GM23338 (cell line): ENCODE measurements around the gene EMSY. TPM values are rescaled to one million over a fixed set of nuclear protein-coding genes. Genes with fewer than 3 reads are reported as not detected.

Experiments used
- ATAC-seq: fragments of 200-7000 bp; cut with Tn5 transposase; 3 replicates; pipeline ENCODE4 v1.9.1; 2020
- DNase-seq: peaks from one replicate; pipeline ENCODE4 v3.0.0-alpha.2; 2015; ENCODE audit warnings: low spot score
- H2AFZ ChIP-seq: fragments of 200-600 bp; sonication (generic); 2 replicates; pipeline ENCODE4 v1.8.0; 2016; ENCODE audit warnings: antibody characterized with exemption, mild to moderate bottlenecking, moderate library complexity
- H3F3A ChIP-seq: fragments of 200-600 bp; sonication (generic); replicated peaks from 2 replicates; pipeline ENCODE4 v1.8.0; 2017; ENCODE audit warnings: antibody characterized with exemption, mixed run types, low read depth
- H3K27ac ChIP-seq: fragments of 200-600 bp; sonication (generic); 2 replicates; pipeline ENCODE4 v1.6.1; 2016; ENCODE audit warnings: low read depth
- H3K27me3 ChIP-seq: fragments of 200-600 bp; sonication (generic); 2 replicates; pipeline ENCODE4 v1.8.0; 2016; ENCODE audit warnings: mild to moderate bottlenecking, mixed run types, moderate library complexity; ENCODE audit not compliant: insufficient read depth
- H3K36me3 ChIP-seq: fragments of 200-600 bp; sonication (generic); 2 replicates; pipeline ENCODE4 v1.8.0; 2016; ENCODE audit warnings: mild to moderate bottlenecking; ENCODE audit not compliant: insufficient read depth
- H3K4me1 ChIP-seq: fragments of 200-600 bp; sonication (generic); 2 replicates; pipeline ENCODE4 v1.8.0; 2016; ENCODE audit warnings: mild to moderate bottlenecking, moderate library complexity; ENCODE audit not compliant: insufficient read depth
- H3K4me2 ChIP-seq: fragments of 200-600 bp; sonication (generic); 2 replicates; pipeline ENCODE4 v1.7.1; 2017; ENCODE audit warnings: mixed run types
- H3K4me3 ChIP-seq: fragments of 200-600 bp; sonication (generic); 2 replicates; pipeline ENCODE4 v1.6.1; 2016; ENCODE audit warnings: mixed run types
- H3K79me2 ChIP-seq: fragments of 200-600 bp; sonication (generic); replicated peaks from 2 replicates; pipeline ENCODE4 v1.8.0; 2017; ENCODE audit warnings: mild to moderate bottlenecking; ENCODE audit not compliant: insufficient read depth
- H3K9me2 ChIP-seq: fragments of 200-600 bp; sonication (generic); 2 replicates; pipeline ENCODE4 v1.8.0; 2017; ENCODE audit not compliant: insufficient read depth
- H4K20me1 ChIP-seq: fragments of 200-600 bp; sonication (generic); replicated peaks from 2 replicates; pipeline ENCODE4 v1.8.0; 2017; ENCODE audit warnings: mild to moderate bottlenecking; ENCODE audit not compliant: insufficient read depth
- H3K27ac Mint-ChIP-seq: 2 replicates; pipeline ENCODE4 v1.8.0; 2020; ENCODE audit warnings: inconsistent platforms, mild to moderate bottlenecking, moderate library complexity, mixed read lengths
- H3K27me3 Mint-ChIP-seq: 3 replicates; pipeline ENCODE4 v1.8.0; 2022; ENCODE audit warnings: low read depth, mild to moderate bottlenecking, moderate library complexity, mixed read lengths, inconsistent platforms; ENCODE audit not compliant: insufficient read depth, poor library complexity
- H3K36me3 Mint-ChIP-seq: 3 replicates; pipeline ENCODE4 v1.8.0; 2021; ENCODE audit warnings: low read depth, mild to moderate bottlenecking, inconsistent platforms, moderate library complexity, mixed read lengths
- H3K4me1 Mint-ChIP-seq: 3 replicates; pipeline ENCODE4 v1.8.0; 2020; ENCODE audit warnings: mild to moderate bottlenecking, inconsistent platforms, mixed read lengths
- H3K4me3 Mint-ChIP-seq: 3 replicates; pipeline ENCODE4 v1.8.0; 2021; ENCODE audit warnings: moderate library complexity, mild to moderate bottlenecking, inconsistent platforms, mixed read lengths
- H3K9me3 Mint-ChIP-seq: 3 replicates; pipeline ENCODE4 v1.8.0; 2020; ENCODE audit warnings: moderate library complexity, mild to moderate bottlenecking, inconsistent platforms, mixed read lengths
- CREB1 ChIP-seq: fragments of 250-450 bp; sonication (Bioruptor Pico); IDR thresholded peaks from 2 replicates; pipeline ENCODE4 v1.5.0; 2020; ENCODE audit warnings: low read depth, mild to moderate bottlenecking, moderate library complexity
- CTCF ChIP-seq, 2 experiments: fragments of 200-600 bp in 1 of 2; sonication (generic) in 1 of 2; conservative IDR thresholded peaks; 2 replicates each; pipeline versions ENCODE4 v1.5.1 to v1.6.1; 2016 to 2017; ENCODE audit warnings: antibody characterized with exemption in 2 of 2, low read depth in 2 of 2, mild to moderate bottlenecking in 2 of 2, moderate library complexity in 1 of 2
- EZH2 ChIP-seq: fragments of 200-600 bp; sonication (generic); IDR thresholded peaks from one replicate; pipeline ENCODE4 v1.8.0; 2017; ENCODE audit warnings: antibody characterized with exemption, mild to moderate bottlenecking, low read depth; ENCODE audit not compliant: unreplicated experiment
- EZH2phosphoT487 ChIP-seq: fragments of 200-600 bp; sonication (generic); IDR thresholded peaks from one replicate; pipeline ENCODE4 v1.8.1; 2018; ENCODE audit warnings: antibody characterized with exemption; ENCODE audit not compliant: unreplicated experiment
- JUNB ChIP-seq: IDR thresholded peaks from one replicate; pipeline ENCODE4 v1.6.1; 2016; ENCODE audit warnings: antibody characterized with exemption; ENCODE audit not compliant: unreplicated experiment
- NANOG ChIP-seq: IDR thresholded peaks from 2 replicates; pipeline ENCODE4 v1.6.1; 2016; ENCODE audit warnings: antibody characterized with exemption, borderline replicate concordance
- POLR2AphosphoS5 ChIP-seq: IDR thresholded peaks from 2 replicates; pipeline ENCODE4 v1.6.1; 2016; ENCODE audit warnings: antibody characterized with exemption, low read depth
- REST ChIP-seq: IDR thresholded peaks from one replicate; pipeline ENCODE4 v1.6.1; 2018; ENCODE audit warnings: antibody characterized with exemption; ENCODE audit not compliant: unreplicated experiment
- STAT1 ChIP-seq: IDR thresholded peaks from one replicate; pipeline ENCODE4 v1.6.1; 2016; ENCODE audit warnings: antibody characterized with exemption; ENCODE audit not compliant: unreplicated experiment
- ZNF114 ChIP-seq: fragments of 250-450 bp; sonication (Bioruptor Pico); IDR thresholded peaks from 2 replicates; pipeline ENCODE4 v1.5.0; 2020; ENCODE audit warnings: mild to moderate bottlenecking, moderate library complexity
- ZNF462 ChIP-seq: fragments of 250-450 bp; sonication (Bioruptor Pico); IDR thresholded peaks from 2 replicates; pipeline ENCODE4 v1.5.0; 2020; ENCODE audit warnings: mild to moderate bottlenecking, moderate library complexity
- polyA plus RNA-seq: library from polyadenylated mRNA; unstranded; fragments of >200 nt; fragmentation: Nextera tagmentation; extraction: Ambion mirVana; gene quantifications from 2 replicates; pipeline ENCODE4 v1.2.1, GENCODE V29; 2016
- total RNA-seq: library from RNA; depleted of rRNA; stranded (reverse); fragments of >200 nt; shearing (Covaris generic); gene quantifications from 2 replicates; pipeline ENCODE4 v1.2.3, GENCODE V29; 2014

EMSY gene
- total and polyA plus RNA-seq, 2 experiments from 2014 or later = 25.0 to 46.9 TPM

- TF ChIP-seq EZH2 (no peak), STAT1 (no peak), CREB1 (CRISPR knock-in tag) (no peak), POLR2AphosphoS5 (no peak), CTCF (conservative IDR thresholded peaks at IDR 0.05; ENCODE audit: low read depth in 2 of 2) (no peak), JUNB (no peak)
Observed at GRCh38 chr11:76599041-76600013, 154.5 kb downstream of the EMSY start (continued).

GRCh38 chr11:76600124-76600655, 155.4 kb downstream of the EMSY start:
- no peak overlapping the region for H3K4me3 Mint-ChIP-seq
- TF ChIP-seq ZNF114 (CRISPR knock-in tag) (no peak), ZNF462 (no peak), CREB1 (CRISPR knock-in tag) (no peak), NANOG (no peak), EZH2phosphoT487 (no peak), REST (no peak), STAT1 (no peak), JUNB (no peak), POLR2AphosphoS5 (no peak)

More at GRCh38 chr11:76600124-76600655, 155.4 kb downstream of the EMSY start:
- peaks cover 2% of the 10 kb centered on the region; the same call in 1 of the 3 replicates for H3K9me3 Mint-ChIP-seq
- H3K27me3 ChIP-seq = no peaks in the 10 kb centered on the region
- DNase-seq = no peak
- no peaks in the 10 kb centered on the region for H3K4me1 ChIP-seq
- no peak overlapping the region for H2AFZ ChIP-seq
- no peaks in the 10 kb centered on the region for H3K79me2 ChIP-seq
- H3K36me3 Mint-ChIP-seq = no peaks in the 10 kb centered on the region
- H3K4me3 ChIP-seq = no peak overlapping the region
- H3K27ac ChIP-seq = no peak overlapping the region
- H3K27me3 Mint-ChIP-seq = peaks cover 7% of the 10 kb centered on the region
- H3K27ac Mint-ChIP-seq = no peak overlapping the region
- H3K9me2 ChIP-seq = no peaks in the 10 kb centered on the region
- no peaks in the 10 kb centered on the region for H4K20me1 ChIP-seq
- H3F3A ChIP-seq = no peaks in the 10 kb centered on the region
- H3K36me3 ChIP-seq = no peaks in the 10 kb centered on the region
- ATAC-seq = no peak
- H3K4me2 ChIP-seq = no peak overlapping the region
- no peaks in the 10 kb centered on the region for H3K4me1 Mint-ChIP-seq
